Measurements from ENCODE around the gene PIGM.

The PIGM gene

DNA sequence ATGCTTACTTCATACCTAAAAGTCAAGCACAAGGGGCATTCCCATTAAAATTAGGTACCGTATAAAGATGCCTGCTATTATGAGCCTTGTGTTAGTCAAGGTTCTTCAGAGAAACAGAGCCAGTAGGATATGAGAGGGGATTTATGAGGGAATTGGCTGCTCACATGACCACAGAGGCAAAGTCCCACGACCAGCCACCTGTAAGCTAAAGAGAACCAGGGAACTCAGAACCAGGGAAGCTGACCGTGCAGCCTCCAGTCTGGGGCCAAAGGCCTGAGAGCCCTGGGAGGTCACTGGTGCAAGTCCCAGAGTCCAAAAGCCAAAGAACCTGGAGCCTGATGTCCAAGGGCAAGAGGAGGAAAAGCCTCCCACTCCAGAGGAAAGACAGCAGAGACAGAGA, 20.0 kb downstream of the PIGM start:
- no peak overlapping the region for H3K4me3 ChIP-seq (ENCODE audit: low read depth, low read length)
- TF ChIP-seq, protein P1, sequence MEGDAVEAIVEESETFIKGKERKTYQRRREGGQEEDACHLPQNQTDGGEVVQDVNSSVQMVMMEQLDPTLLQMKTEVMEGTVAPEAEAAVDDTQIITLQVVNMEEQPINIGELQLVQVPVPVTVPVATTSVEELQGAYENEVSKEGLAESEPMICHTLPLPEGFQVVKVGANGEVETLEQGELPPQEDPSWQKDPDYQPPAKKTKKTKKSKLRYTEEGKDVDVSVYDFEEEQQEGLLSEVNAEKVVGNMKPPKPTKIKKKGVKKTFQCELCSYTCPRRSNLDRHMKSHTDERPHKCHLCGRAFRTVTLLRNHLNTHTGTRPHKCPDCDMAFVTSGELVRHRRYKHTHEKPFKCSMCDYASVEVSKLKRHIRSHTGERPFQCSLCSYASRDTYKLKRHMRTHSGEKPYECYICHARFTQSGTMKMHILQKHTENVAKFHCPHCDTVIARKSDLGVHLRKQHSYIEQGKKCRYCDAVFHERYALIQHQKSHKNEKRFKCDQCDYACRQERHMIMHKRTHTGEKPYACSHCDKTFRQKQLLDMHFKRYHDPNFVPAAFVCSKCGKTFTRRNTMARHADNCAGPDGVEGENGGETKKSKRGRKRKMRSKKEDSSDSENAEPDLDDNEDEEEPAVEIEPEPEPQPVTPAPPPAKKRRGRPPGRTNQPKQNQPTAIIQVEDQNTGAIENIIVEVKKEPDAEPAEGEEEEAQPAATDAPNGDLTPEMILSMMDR (IDR thresholded peaks at IDR 0.05; ENCODE audit: low read depth, low read length, missing control alignments), result no peak
- DNase-seq (ENCODE audit: low read depth), result no peak
- in situ Hi-C loops (cut with HindIII; ENCODE audit: low sequenced_read_pairs), result loop anchor here (25.0 kb wide), 1 partner anchor 224 kb away; the partner anchor contains the start of gene DUSP23

DNA sequence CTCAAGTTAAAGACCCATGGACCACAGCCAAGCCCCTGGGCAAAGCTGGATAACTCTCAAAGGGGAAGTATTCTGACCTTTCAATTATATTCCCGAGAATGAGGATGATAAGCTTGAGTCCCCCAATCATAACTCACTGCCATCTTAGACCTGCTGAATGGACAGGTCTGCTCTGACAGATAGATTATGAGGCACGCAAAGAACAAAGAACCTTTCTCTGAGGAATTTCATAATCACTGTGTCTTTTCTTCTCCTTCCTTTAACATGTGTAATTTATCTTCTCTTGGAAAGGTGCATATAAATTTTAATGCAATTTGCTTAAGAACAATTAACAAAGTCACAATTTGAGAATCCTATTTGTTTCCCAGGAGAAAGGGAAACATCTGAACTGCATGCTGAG, 22.0 kb downstream of the PIGM start:
- no peak for DNase-seq (ENCODE audit: low read depth)
- no peak overlapping the region for H3K4me3 ChIP-seq (ENCODE audit: low read depth, low read length)
- in situ Hi-C loops (cut with HindIII; ENCODE audit: low sequenced_read_pairs), result loop anchor here (25.0 kb wide), 1 partner anchor 222 kb away; the partner anchor contains the start of gene DUSP23
- TF ChIP-seq, protein P1 (IDR thresholded peaks at IDR 0.05; ENCODE audit: low read depth, low read length, missing control alignments), result no peak

DNA sequence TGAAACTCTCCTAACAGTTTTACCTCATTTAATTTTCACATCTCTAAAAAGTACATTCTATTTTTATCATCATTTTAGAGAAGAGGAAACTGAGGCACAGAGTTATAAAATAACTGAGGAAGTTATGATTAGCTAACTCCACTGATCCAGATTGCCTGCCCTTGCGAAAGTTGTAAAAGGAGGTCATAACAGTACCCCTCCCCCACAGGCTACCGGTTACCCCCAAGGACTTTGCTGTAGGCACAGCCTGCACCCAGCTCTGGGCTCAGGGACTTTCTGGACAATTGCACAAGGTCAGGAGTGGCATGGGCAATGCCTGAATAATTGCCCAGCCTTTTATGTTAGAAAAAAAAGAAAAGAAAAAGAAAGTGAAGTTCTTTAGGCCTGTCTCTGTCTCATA, 22.7 kb downstream of the PIGM start:
- no peak overlapping the region for H3K4me3 ChIP-seq (ENCODE audit: low read depth, low read length)
- TF ChIP-seq, protein P1 (IDR thresholded peaks at IDR 0.05; ENCODE audit: low read depth, low read length, missing control alignments), result no peak
- in situ Hi-C loops (cut with HindIII; ENCODE audit: low sequenced_read_pairs), result loop anchor here (25.0 kb wide), 1 partner anchor 222 kb away; the partner anchor contains the start of gene DUSP23
- no peak for DNase-seq (ENCODE audit: low read depth)

DNA sequence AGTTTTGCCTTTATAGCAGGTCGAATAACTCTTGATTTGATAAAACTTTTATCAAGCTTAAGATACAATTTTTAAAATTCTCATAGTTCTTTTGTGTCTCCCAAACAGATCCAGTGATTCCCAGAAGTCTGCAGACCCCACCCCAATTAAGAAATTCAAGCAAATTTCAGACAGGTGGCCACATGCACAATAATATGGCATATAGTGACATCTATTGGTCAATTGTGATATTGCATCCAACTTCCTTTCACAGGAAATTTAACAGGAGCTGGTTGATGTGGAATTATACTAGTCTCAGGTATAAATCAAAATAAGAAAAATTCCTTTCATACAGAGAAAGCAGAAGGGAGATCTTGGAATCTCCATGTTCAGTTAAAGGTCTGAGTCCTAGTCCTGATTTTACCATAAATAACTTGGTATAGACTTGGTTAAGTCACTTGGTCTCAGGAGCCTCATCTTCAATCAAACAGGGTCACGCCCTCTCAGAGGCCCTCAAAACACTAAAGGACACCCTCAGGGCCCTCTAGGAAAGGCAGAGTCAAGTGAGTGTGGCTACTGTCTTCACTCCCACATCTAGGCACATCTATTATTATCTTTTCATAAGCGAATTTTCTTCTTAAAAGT, 24.1 kb downstream of the PIGM start:
- in situ Hi-C loops (cut with HindIII; ENCODE audit: low sequenced_read_pairs), result loop anchor here (25.0 kb wide), 1 partner anchor 220 kb away; the partner anchor contains the start of gene DUSP23
- no peak overlapping the region for H3K4me3 ChIP-seq (ENCODE audit: low read depth, low read length)
- DNase-seq (ENCODE audit: low read depth), result peak; percentile 9
- TF ChIP-seq, protein P1 (IDR thresholded peaks at IDR 0.05; ENCODE audit: low read depth, low read length, missing control alignments), result peak; percentile 50

DNA sequence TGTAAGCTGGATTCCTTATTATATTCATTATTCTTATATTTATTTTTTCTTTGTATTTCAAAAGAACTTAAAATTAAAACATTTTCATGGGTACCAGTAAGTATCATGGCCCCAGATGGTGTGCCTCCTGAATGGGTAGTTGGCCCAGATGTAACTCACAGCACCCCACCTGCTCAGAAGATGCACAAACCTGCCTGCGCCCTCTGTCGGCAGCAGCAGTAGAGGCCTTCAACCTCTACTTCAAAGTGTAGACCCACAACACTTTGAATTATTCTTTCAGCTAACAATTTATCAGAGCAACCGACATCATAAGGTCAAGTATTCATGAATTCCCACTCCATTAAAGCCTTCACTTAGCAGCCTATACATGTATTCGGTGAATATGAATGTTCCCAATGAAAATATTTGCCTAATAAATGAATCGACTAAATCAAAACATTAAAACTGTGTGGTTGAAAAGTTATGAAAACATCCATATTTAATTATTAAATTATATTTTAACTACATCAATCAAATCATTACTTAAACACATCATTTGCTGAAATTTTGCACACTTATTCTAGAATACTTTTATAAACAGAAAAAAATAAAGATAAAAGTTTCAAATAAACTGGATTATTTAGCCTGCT, 25.4 kb downstream of the PIGM start:
- no peak overlapping the region for H3K4me3 ChIP-seq (ENCODE audit: low read depth, low read length)
- TF ChIP-seq, protein P1 (IDR thresholded peaks at IDR 0.05; ENCODE audit: low read depth, low read length, missing control alignments), result peak; percentile 99
- peak; percentile 26 for DNase-seq (ENCODE audit: low read depth)
- in situ Hi-C loops (cut with HindIII; ENCODE audit: low sequenced_read_pairs), result loop anchor here (25.0 kb wide), 1 partner anchor 219 kb away; the partner anchor contains the start of gene DUSP23

DNA sequence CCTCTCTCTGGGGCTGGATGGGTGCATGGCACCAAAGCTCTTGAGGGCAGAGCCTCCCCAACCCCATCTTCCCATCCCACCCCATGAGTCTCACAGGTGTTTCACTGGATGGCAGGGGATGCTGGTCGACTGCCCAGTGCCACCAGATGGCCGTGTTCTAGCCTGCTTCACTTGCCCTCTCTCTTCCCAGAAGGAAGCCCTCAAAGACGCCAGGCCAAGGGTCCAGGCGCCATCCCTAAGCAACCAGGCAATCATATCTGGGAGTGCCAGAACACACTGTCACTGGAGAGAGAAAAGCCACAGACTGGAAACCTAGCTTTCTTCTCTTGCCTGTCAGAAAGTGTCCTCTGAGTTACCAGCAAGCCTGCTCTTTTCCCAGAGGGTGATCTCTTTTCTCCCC, 26.7 kb downstream of the PIGM start:
- no peak for DNase-seq (ENCODE audit: low read depth)
- TF ChIP-seq, protein P1 (IDR thresholded peaks at IDR 0.05; ENCODE audit: low read depth, low read length, missing control alignments), result no peak
- H3K4me3 ChIP-seq (ENCODE audit: low read depth, low read length), result no peak overlapping the region
- in situ Hi-C loops (cut with HindIII; ENCODE audit: low sequenced_read_pairs), result loop anchor here (25.0 kb wide), 1 partner anchor 218 kb away; the partner anchor contains the start of gene DUSP23
